Mucosa of rectum (tissue), 2 donors: ENCODE measurements around the gene NFKB2.

ENCODE experiments used
- H3K27ac ChIP-seq, 2 donors: one replicate each; pipeline ENCODE4 v1.7.0; 2013; ENCODE audit warnings: inconsistent platforms in 2 of 2, low read depth in 2 of 2, low read length in 2 of 2
- H3K27me3 ChIP-seq, 2 donors: one replicate each; pipeline ENCODE4 v1.7.0; 2013; ENCODE audit warnings: low read length in 2 of 2; ENCODE audit not compliant: control insufficient read depth in 2 of 2, insufficient read depth in 2 of 2
- H3K36me3 ChIP-seq, 2 donors: one replicate each; pipeline ENCODE4 v1.7.0; 2013; ENCODE audit warnings: low read length in 2 of 2; ENCODE audit not compliant: control insufficient read depth in 2 of 2, insufficient read depth in 2 of 2
- H3K4me1 ChIP-seq, 2 donors: one replicate each; pipeline ENCODE4 v1.7.0; 2013; ENCODE audit warnings: low read length in 2 of 2, mild to moderate bottlenecking in 1 of 2; ENCODE audit not compliant: control insufficient read depth in 2 of 2, insufficient read depth in 2 of 2
- H3K4me3 ChIP-seq, 2 donors: one replicate each; pipeline ENCODE4 v1.7.0; 2013; ENCODE audit warnings: low read length in 2 of 2
- H3K9ac ChIP-seq, 2 donors: one replicate each; pipeline ENCODE4 v1.7.0; 2013; ENCODE audit warnings: low read length in 2 of 2, low read depth in 1 of 2, mild to moderate bottlenecking in 1 of 2
- H3K9me3 ChIP-seq, 2 donors: one replicate each; pipeline ENCODE4 v1.7.0; 2013; ENCODE audit warnings: low read length in 2 of 2; ENCODE audit not compliant: control insufficient read depth in 2 of 2
- donor health status: healthy.
- donor health status: Normal muscosa, but diverticular disease.

Gene NFKB2

GRCh38 chr10:102421757-102422512 lies 26.4 kb downstream of the NFKB2 start:
- H3K4me3 ChIP-seq: peak overlapping the region; percentile 92 to 98
- H3K4me1 ChIP-seq: peaks cover 29 to 33% of the 10 kb centered on the region in 2 donors
- H3K36me3 ChIP-seq: peaks cover 9 to 16% of the 10 kb centered on the region in 2 donors
- peak overlapping the region; percentile 92 to 95 for H3K27ac ChIP-seq
- H3K9ac ChIP-seq: peak overlapping the region; percentile 88 to 91
- peaks cover 6% of the 10 kb centered on the region in 2 donors for H3K27me3 ChIP-seq
- no peaks in the 10 kb centered on the region for H3K9me3 ChIP-seq

GRCh38 chr10:102422545-102423129 lies 27.1 kb downstream of the NFKB2 start:
- Histone ChIP-seq H3K27ac (peak overlapping the region; percentile 92 to 95), H3K27me3 (peaks cover 6% of the 10 kb centered on the region in 2 donors), H3K9me3 (no peaks in the 10 kb centered on the region), H3K4me1 (peaks cover 29 to 33% of the 10 kb centered on the region in 2 donors), H3K9ac (peak overlapping the region; percentile 88 to 91), H3K4me3 (peak overlapping the region; percentile 92 to 98), H3K36me3 (peaks cover 9 to 19% of the 10 kb centered on the region in 2 donors)

- Histone ChIP-seq H3K4me3 (peak overlapping the region; percentile 92 to 98), H3K9me3 (no peaks in the 10 kb centered on the region), H3K36me3 (peaks cover 9 to 19% of the 10 kb centered on the region in 2 donors), H3K27me3 (peaks cover 0 to under 1% of the 10 kb centered on the region in 2 donors), H3K4me1 (peaks cover 29 to 33% of the 10 kb centered on the region in 2 donors), H3K27ac (no peak overlapping the region), H3K9ac (no peak overlapping the region)
These were observed 28.0 kb downstream of the NFKB2 start for GRCh38 chr10:102423372-102423968.

GRCh38 chr10:102424145-102424544 lies 28.6 kb downstream of the NFKB2 start:
- peaks cover 29 to 30% of the 10 kb centered on the region in 2 donors for H3K4me1 ChIP-seq

GRCh38 chr10:102424916-102425315 lies 29.4 kb downstream of the NFKB2 start:
- Histone ChIP-seq H3K9me3 (no peaks in the 10 kb centered on the region), H3K9ac (no peak overlapping the region), H3K27ac (no peak overlapping the region), H3K36me3 (peaks cover 9 to 19% of the 10 kb centered on the region in 2 donors), H3K27me3 (no peaks in the 10 kb centered on the region), H3K4me3 (no peak overlapping the region), H3K4me1 (peaks cover 22 to 23% of the 10 kb centered on the region in 2 donors)

More at GRCh38 chr10:102424145-102424544, 28.6 kb downstream of the NFKB2 start:
- Histone ChIP-seq H3K27me3 (no peaks in the 10 kb centered on the region), H3K36me3 (peaks cover 9 to 19% of the 10 kb centered on the region in 2 donors), H3K9me3 (no peaks in the 10 kb centered on the region), H3K9ac (no peak overlapping the region), H3K4me3 (no peak overlapping the region), H3K27ac (no peak overlapping the region)

- peaks cover 18% of the 10 kb centered on the region in 2 donors for H3K4me1 ChIP-seq
- H3K4me3 ChIP-seq: no peak overlapping the region
- peaks cover 9 to 19% of the 10 kb centered on the region in 2 donors for H3K36me3 ChIP-seq
- H3K9ac ChIP-seq: no peak overlapping the region
- no peak overlapping the region for H3K27ac ChIP-seq
- H3K27me3 ChIP-seq: no peaks in the 10 kb centered on the region
- no peaks in the 10 kb centered on the region for H3K9me3 ChIP-seq
These were observed 29.9 kb downstream of the NFKB2 start for GRCh38 chr10:102425444-102425843.

- H3K27me3 ChIP-seq: no peaks in the 10 kb centered on the region
- H3K27ac ChIP-seq: no peak overlapping the region
- peaks cover 9 to 19% of the 10 kb centered on the region in 2 donors for H3K36me3 ChIP-seq
- H3K4me1 ChIP-seq: peaks cover 20 to 21% of the 10 kb centered on the region in 2 donors
- no peak overlapping the region for H3K4me3 ChIP-seq
- H3K9me3 ChIP-seq: no peaks in the 10 kb centered on the region
- no peak overlapping the region for H3K9ac ChIP-seq
These were observed 31.3 kb downstream of the NFKB2 start for GRCh38 chr10:102426803-102427287.

GRCh38 chr10:102429468-102429867 lies 34.0 kb downstream of the NFKB2 start:
- Histone ChIP-seq H3K4me3 (no peak overlapping the region), H3K27ac (no peak overlapping the region), H3K4me1 (peaks cover 9 to 11% of the 10 kb centered on the region in 2 donors), H3K9ac (no peak overlapping the region), H3K36me3 (peaks cover 3 to 6% of the 10 kb centered on the region in 2 donors), H3K27me3 (no peaks in the 10 kb centered on the region), H3K9me3 (no peaks in the 10 kb centered on the region)

- peak overlapping the region; percentile 86 to 90 for H3K9ac ChIP-seq
- peaks cover 0 to 2% of the 10 kb centered on the region in 2 donors for H3K36me3 ChIP-seq
- no peaks in the 10 kb centered on the region for H3K9me3 ChIP-seq
- H3K4me1 ChIP-seq: peaks cover 9 to 15% of the 10 kb centered on the region in 2 donors
- peak overlapping the region in 1 of 2 donors; percentile 63 for H3K27ac ChIP-seq
- H3K27me3 ChIP-seq: peaks cover 0 to 3% of the 10 kb centered on the region in 2 donors
- peak overlapping the region; percentile 81 to 95 for H3K4me3 ChIP-seq
These were observed 36.1 kb downstream of the NFKB2 start for GRCh38 chr10:102431452-102432124.
